Peyer's patch (tissue), 4 donors: Measurements from ENCODE around the gene MTIF3.

Experiments used
- CTCF ChIP-seq, 6 experiments: fragments of 450-650 bp in 4 of 6; fragments of 200-600 bp in 2 of 6; sonication (generic) in 1 of 6; IDR thresholded peaks; one replicate each; pipeline ENCODE4 v1.5.1; 2017 to 2019; ENCODE audit warnings: antibody characterized with exemption in 6 of 6, mild to moderate bottlenecking in 3 of 6, moderate library complexity in 1 of 6
- POLR2A ChIP-seq, 2 donors: fragments of 450-650 bp; IDR thresholded peaks; one replicate each; pipeline ENCODE4 v1.5.1; 2017; ENCODE audit warnings: antibody characterized with exemption in 2 of 2, mild to moderate bottlenecking in 2 of 2, moderate library complexity in 2 of 2

- TF ChIP-seq CTCF (IDR thresholded peaks at IDR 0.05) (peak in 3 of 6 experiments; percentile 2 to 21 (median 13)), POLR2A (IDR thresholded peaks at IDR 0.05) (peak; percentile 85 to 90)
Measured at GRCh38 chr13:27449936-27450828, at the start of gene MTIF3.
